IPS-18c (cell line): ENCODE data around the gene ATG7.
"Not testable (repeated sequence)": the region's sequence is repeated elsewhere in the genome, so short reads cannot be mapped to it uniquely, and the experiment has no call there.

Experiments used
- H3K4me3 ChIP-seq: 2 replicates; pipeline ENCODE4 v1.7.0; 2013; ENCODE audit warnings: low read depth, mild to moderate bottlenecking, low read length, moderate library complexity; ENCODE audit not compliant: insufficient read depth
- H3K9me3 ChIP-seq: one replicate; pipeline ENCODE4 v1.6.1; 2013; ENCODE audit warnings: mild to moderate bottlenecking, low read length, moderate library complexity; ENCODE audit not compliant: control insufficient read depth, insufficient read depth

The ATG7 gene

DNA sequence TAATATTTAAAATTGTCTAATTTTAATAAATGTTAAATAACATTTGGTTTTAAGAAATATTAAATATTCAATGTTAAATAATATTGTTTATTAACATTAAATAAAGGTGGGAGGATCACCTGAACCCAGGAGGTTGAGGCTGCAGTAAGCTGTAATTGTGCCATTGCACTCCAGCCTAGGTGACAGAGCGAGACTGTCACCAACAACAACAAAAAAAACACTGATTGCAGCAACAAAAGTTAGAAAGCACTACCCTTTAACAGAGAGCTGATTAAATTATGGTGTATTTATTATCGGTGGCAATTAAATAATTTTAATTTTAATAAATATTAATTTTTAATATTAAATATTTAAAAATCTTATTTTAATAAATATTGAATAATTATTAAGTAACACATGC is 152.1 kb downstream of the ATG7 start:
- H3K4me3 ChIP-seq: no peak overlapping the region
- H3K9me3 ChIP-seq: no peaks in the 10 kb centered on the region

DNA sequence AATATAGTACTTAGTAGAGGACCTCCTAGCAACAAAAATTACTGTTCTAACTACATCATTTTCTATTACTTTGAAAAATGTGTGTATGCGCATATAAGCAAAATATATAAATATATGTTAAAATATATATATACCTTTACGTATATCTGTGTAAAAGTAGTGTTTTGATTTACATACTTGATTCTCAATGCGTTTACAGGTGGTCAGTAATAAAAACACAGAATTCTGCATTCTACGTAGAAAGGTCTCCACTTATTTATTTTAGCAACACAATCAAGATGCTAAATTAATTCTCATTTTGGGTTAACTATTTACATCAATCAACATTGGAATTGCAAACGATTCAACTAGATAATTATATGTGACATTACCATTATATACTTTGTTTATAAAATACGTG is 158.0 kb downstream of the ATG7 start:
- Histone ChIP-seq H3K9me3 (no peaks in the 10 kb centered on the region), H3K4me3 (no peak overlapping the region)

DNA sequence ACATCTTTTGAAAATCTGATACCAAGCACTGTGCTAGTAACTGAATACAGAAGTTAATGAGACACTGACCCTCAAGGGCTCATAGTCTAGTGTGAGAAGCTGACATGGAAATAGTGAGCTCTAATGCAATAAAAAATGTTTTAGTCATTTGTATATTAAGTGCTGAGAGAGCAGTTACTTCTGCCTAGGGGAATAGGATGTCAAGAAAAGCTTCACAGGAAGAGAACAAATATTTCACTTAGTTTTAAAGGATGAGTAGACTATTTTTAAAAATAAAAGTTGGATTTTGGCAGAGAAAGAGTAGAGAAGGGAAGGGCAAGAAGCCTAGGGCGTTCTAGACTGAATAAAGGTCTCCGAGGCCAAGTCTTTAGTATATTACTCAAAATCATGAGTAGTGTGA is 158.4 kb downstream of the ATG7 start:
- Histone ChIP-seq H3K4me3 (no peak overlapping the region), H3K9me3 (no peaks in the 10 kb centered on the region)

DNA sequence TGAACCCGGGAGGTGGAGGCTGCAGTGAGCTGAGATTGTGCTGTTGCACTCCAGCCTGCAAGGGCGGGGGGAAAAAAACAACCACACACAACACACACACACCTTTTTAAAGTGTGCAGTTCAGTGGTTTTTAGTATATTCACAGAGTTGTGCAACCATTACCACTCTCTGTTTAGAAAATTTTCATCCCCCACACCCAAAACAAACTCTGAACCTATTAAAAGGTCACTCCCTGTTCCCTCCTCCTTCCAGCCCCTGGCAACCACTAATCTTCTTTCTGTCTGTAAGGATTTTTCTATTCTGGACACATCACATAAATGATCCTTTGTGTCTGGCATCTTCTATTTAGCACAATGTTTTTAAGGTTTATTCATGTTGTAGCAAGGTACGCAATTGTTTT is 159.1 kb downstream of the ATG7 start:
- Histone ChIP-seq H3K4me3 (no peak overlapping the region), H3K9me3 (no peaks in the 10 kb centered on the region)

DNA sequence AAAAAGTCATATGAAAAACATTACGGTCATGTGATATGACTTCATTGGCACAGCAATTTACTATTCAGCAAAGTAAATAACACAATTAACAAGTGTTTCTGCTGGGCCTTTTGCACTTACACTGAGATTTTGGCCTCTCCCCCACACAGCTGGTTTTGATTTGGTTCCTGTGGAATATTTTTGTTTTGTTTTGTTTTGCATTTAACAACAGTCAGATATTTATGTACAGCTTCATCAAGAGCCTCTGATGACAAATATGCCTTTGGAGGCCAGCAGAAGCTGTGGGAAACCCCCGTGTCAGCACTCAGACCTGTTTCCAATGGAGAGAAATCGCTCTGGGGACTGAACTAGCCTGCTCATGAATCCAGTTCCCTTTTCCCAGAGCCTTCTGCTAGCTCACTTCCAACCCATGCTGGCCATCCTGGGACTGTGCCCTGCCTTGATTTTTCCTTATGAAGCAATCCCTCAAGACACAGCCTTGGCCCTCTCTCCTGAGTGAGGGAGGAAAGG is 161.9 kb downstream of the ATG7 start:
- H3K4me3 ChIP-seq: no peak overlapping the region
- H3K9me3 ChIP-seq: no peaks in the 10 kb centered on the region

DNA sequence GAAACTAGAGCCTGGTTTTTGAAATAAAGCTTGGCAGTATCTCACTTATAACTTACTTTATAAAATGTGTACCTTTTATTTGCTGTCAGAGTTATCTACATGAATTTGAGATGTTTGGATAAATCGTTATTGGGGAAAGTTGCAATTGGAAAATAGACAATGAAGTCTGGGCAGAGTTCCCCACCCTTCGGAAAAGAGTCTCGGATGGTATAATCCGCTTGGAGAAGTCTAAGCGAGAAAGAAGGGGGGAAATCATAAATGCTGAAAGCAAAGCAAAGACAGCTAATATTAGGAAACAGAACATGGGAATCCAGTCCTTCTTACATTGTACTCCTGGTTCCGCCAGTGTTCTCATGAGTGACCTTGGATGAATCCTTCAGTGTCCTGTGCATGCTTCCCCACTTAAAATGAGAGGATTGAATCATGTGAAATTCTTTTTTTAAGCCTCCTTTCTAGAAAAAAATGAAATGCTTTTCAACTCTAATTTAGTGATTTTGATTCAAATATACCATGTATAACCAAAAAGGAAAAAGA is 162.4 kb downstream of the ATG7 start:
- Histone ChIP-seq H3K9me3 (no peaks in the 10 kb centered on the region), H3K4me3 (no peak overlapping the region)

DNA sequence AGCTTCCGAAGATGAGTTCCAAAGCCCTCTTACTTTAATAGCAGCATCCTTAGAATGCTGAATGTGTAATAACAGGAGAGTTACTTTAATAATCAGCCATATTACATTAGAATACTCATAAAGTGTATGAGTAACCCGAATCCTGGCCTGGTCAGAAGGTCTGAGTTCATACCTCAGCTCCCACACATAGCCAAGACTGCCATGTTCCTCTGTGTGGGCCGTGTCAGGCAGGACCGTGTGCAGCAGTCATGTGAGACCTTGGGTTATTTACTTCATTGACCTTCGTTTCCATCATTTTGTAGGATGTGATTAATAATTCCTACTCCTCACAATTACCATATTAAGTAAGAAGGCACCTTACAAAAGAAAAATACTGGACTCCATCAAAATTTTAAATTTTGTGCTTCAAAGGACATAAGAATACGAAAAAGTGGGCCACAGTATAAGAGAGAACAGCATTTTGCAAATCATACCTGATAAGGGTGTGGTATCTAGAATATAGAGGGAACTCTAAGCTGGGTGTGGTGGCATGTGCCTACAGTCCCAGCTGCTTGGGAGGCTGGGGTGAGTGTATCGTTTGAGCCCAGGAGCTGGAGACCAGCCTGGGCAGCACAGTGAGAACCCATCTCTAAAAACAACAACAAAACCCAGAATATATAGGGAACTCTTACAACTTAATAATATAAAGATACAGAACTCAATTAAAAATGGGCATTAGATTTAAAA is 163.4 kb downstream of the ATG7 start:
- H3K4me3 ChIP-seq: no peak overlapping the region
- no peaks in the 10 kb centered on the region for H3K9me3 ChIP-seq

DNA sequence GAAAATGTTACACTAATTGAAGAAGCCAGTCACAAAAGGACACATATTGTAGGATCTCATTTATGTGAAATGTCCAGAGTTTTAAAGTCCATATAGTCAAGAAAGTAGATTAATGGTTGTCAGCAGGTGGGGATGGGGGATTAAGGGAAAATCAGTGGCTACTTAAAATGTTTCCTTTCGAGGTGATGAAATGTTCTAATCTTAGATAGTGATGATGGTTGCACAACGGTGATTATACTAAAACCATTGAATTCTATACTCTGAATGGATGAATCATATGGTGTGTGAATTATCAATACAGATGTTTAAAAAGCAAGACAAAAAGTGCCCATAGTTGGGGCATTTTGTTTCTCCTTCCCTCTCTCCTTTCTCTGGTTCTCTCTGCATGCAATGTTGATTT is 164.6 kb downstream of the ATG7 start:
- H3K9me3 ChIP-seq: no peaks in the 10 kb centered on the region

DNA sequence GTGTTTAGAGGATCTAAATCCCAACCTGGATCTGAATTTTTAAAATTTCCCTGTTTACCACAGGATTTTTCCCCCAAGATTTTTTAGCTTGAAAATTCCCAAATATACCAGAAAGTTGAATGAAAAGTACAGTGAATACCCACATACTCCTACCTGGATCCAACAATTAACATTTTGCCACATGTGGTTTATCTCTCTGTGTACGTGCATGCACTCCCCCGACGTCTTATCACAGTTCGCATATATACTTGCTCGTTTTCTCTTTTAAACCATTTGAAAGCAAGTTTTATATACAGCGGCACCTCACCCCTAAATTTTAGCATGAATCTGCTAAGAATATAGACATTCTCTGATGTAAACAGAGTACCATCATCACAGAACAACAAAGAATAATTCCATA is 165.3 kb downstream of the ATG7 start:
- Histone ChIP-seq H3K9me3 (no peaks in the 10 kb centered on the region), H3K4me3 (no peak overlapping the region)

More for the DNA sequence above, 164.6 kb downstream of the ATG7 start:
- H3K4me3 ChIP-seq: no peak overlapping the region

DNA sequence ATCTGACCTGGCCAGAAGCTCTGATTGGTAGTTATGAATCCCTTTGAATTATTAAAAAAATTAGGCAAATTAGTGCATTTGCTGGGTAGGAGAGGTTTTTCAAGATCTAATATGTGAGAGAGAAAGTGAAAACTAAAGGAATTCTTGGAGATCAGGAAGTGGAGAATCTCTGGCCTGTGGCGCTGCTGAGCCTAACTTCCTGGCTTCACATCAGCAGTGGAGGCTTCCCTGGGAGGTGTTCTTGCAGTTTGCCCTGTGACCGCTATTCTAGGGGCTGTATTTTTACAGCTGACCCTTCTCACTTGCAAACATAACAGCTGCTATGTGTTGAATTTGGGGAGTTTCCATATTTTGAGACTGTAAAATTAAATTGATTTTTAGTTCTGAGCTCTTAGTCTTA is 166.4 kb downstream of the ATG7 start:
- Histone ChIP-seq H3K9me3 (no peaks in the 10 kb centered on the region), H3K4me3 (no peak overlapping the region)

DNA sequence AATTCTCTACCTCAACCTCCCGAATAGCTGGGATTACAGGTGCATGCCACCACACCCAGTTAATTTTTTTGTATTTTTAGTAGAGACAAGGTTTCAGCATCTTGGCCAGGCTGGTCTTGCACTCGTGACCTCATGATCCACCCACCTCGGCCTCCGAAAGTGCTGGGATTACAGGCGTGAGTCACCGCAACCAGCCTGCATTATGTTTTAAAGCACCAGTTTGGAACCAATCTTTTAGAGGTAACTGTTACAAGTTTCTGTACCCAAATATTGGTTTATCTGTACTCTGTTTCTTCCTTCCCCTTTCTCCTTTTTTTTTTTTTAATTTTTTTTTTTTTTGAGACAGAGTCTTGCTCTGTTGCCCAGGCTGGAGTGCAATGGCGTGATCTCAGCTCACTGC is 169.1 kb downstream of the ATG7 start:
- H3K9me3 ChIP-seq, H3K4me3 ChIP-seq: not testable (repeated sequence)

DNA sequence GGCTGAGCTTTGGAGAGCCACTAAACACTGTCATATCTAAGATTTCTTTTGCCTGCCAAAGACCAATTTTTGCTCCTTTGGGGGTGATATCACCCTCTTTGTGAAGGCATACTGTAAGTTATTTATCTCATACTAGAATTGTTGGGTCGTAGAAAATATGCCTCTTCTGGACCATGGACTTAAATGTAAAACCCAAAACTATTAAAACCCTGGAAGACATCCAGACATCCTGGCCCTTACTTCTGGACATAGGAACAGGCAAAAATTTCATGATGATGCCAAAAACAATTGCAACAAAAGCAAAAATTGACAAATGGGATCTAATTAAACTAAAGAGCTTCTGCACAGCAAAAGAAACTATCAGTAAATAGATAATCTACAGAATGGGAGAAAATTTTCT is 172.2 kb downstream of the ATG7 start:
- H3K4me3 ChIP-seq: no peak overlapping the region
- H3K9me3 ChIP-seq: no peaks in the 10 kb centered on the region

DNA sequence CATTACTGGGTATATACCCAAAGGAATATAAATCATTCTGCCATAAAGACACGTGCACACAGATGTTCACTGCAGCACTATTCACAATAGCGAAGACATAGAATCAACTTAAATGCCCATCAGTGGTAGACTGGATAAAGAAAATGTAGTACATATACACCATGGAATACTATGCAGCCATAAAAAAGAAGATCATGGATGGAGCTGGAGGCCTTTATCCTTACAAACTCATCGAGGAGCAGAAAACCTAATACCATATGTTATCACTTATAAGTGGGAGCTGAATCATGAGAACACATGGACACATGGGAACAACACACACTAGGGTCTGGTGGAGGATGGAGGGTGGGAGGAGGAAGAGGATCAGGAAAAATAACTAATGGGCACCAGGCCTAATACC is 173.0 kb downstream of the ATG7 start:
- not testable (repeated sequence) for H3K9me3 ChIP-seq, H3K4me3 ChIP-seq

DNA sequence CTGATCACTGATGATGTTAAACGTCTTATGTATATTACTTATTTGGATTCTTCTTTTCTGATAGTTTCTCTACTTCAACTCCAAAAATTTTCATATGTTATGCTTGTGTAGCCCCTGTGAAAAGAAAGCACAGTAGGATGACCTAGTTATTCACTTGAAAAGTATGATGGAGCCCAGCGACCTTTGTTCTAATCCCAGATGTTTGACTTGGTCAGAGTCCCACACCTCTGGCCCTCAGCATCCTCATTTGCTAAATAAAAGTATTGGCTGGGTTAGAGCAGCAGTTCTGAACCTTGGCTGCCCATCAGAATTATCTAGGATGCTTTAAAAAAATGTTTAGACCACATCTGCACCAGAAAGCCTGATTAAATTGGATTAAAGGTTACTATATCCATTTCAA is 173.7 kb downstream of the ATG7 start:
- Histone ChIP-seq H3K4me3 (no peak overlapping the region), H3K9me3 (no peaks in the 10 kb centered on the region)

DNA sequence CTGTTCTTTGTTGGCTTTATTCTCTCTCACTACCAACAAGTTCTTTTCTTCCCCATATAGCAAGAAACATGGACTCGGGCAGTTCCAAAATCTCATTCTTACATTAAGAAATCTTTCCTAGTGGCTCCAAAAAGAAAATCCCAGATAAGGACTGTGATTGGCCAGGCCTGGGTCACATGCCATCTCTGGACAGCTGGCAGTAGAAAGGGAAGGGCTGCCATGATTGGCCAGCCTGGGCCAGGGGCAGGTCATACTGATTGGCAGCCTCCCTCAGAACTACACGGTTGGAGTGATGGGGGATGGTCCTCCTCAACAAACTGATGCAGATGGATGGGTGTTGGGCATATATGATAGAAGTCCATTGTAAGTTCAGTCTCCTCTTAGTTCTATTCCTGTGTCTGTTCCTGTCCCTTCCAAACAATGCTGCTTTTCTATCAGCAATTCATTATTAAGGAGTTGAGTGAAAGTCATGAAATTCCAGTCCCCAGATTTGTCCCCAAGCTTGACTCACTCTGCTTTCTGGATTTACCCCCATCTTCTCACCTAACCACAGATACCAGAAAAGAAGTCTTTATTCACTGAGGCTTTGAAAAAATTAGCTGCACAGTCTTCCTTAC is 175.5 kb downstream of the ATG7 start:
- Histone ChIP-seq H3K4me3 (no peak overlapping the region), H3K9me3 (no peaks in the 10 kb centered on the region)

DNA sequence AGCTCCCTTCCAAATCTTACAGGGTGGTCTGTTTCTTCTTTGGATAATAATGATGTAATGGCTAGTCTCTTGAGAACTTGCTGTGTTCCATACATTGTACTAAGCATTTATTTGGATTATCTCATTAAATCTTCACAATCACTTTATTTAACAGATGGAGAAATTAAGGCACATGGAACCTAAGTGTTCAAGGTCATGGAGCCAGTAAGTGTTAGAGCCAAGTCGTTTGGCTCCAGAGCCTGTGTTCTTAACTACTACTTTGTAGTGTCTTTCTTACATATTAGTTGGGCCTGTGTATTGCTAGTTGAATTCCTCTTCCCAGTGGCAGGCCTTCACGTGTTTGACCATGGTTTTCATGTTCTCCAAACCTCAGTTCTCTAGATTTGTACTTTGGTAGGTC is 177.8 kb downstream of the ATG7 start:
- H3K4me3 ChIP-seq: no peak overlapping the region
- no peaks in the 10 kb centered on the region for H3K9me3 ChIP-seq

DNA sequence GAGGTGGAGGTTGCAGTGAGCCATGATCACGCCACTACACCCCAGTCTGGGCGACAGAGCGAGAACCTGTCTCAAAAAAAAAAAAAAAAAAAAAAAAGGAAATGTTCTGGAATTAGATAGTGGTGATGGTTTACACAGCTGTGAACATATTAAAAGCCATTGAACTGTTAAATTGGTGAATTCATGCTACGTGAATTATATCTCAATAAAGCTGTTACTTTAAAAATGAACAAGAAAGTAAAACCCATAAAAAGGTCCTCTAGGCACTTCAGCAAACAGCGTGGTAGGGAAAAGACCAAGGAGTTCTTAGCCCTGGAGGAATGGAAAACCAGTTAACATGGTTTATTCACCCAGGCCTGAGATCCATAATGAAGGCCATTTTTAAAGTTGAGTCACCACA is 180.1 kb downstream of the ATG7 start:
- Histone ChIP-seq H3K9me3 (no peaks in the 10 kb centered on the region), H3K4me3 (no peak overlapping the region)
